OCI-LY1 (cell line): Measurements from ENCODE around the gene RHBDL1.

ENCODE experiments used
- EZH2 ChIP-seq: fragments of 200-600 bp; sonication (generic), shearing (Covaris generic); IDR thresholded peaks from 2 replicates; pipeline ENCODE4 v1.8.0; 2017; ENCODE audit warnings: borderline replicate concordance, mixed run types, mild to moderate bottlenecking, antibody characterized with exemption, low read length, moderate library complexity, mixed read lengths
- TF ChIP-seq, protein P1 (sequence below): fragments of 200-600 bp; sonication (generic), shearing (Covaris generic); IDR thresholded peaks from 2 replicates; pipeline ENCODE4 v1.5.1; 2017; ENCODE audit warnings: mild to moderate bottlenecking, antibody characterized with exemption, low read length, moderate library complexity, mixed read lengths

DNA sequence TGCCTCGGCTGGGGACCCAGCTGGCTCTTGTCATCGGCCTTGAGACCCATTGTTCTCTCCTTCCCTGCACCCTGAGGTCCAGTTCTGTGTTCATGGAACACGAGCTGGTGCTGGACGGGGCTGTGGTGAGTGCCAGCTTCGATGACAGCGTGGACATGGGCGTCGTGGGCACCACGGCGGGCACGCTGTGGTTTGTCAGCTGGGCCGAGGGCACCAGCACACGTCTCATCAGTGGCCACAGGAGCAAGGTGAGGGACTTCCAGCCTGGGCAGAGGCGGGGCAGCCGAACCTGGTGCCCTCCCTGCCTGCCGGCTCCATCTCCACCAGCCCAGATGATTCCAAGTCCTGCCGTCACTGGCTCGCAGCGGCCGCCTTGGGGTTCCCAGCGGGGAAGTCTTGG lies 12.9 kb upstream of the RHBDL1 start:
- TF ChIP-seq, protein P1, sequence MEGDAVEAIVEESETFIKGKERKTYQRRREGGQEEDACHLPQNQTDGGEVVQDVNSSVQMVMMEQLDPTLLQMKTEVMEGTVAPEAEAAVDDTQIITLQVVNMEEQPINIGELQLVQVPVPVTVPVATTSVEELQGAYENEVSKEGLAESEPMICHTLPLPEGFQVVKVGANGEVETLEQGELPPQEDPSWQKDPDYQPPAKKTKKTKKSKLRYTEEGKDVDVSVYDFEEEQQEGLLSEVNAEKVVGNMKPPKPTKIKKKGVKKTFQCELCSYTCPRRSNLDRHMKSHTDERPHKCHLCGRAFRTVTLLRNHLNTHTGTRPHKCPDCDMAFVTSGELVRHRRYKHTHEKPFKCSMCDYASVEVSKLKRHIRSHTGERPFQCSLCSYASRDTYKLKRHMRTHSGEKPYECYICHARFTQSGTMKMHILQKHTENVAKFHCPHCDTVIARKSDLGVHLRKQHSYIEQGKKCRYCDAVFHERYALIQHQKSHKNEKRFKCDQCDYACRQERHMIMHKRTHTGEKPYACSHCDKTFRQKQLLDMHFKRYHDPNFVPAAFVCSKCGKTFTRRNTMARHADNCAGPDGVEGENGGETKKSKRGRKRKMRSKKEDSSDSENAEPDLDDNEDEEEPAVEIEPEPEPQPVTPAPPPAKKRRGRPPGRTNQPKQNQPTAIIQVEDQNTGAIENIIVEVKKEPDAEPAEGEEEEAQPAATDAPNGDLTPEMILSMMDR, result no peak
- TF ChIP-seq EZH2, result no peak
